Adrenal gland (tissue), 12 donors: ENCODE results near the gene TOR2A. TPM values are rescaled to one million over a fixed set of nuclear protein-coding genes. Genes with fewer than 3 reads are reported as not detected.

Source experiments
- DNase-seq, 7 donors: peaks; one replicate each; pipeline ENCODE4 v3.0.0-alpha.2; 2019 to 2020
- H3K27ac ChIP-seq, 5 donors: fragments of 200-600 bp; sonication (generic) in 4 of 5; 1 replicate in 3 of 5; 2 replicates in 2 of 5; pipeline versions ENCODE4 v1.5.1 to v1.8.0; 2016 to 2020; ENCODE audit warnings: mild to moderate bottlenecking in 1 of 5
- H3K27me3 ChIP-seq: fragments of 200-600 bp; 2 replicates; pipeline ENCODE4 v1.8.0; 2021
- H3K36me3 ChIP-seq, 2 donors: fragments of 200-600 bp; replicated peaks in 1 of 2; 1 replicate in 1 of 2; 2 replicates in 1 of 2; pipeline versions ENCODE4 v1.5.1 to v1.8.0; 2018 to 2022
- H3K4me1 ChIP-seq, 2 donors: fragments of 200-600 bp; replicated peaks in 1 of 2; 1 replicate in 1 of 2; 2 replicates in 1 of 2; pipeline versions ENCODE4 v1.5.1 to v1.8.0; 2018 to 2021
- H3K4me3 ChIP-seq, 4 donors: fragments of 200-600 bp; sonication (generic) in 3 of 4; one replicate each; pipeline ENCODE4 v1.5.1; 2016 to 2018
- H3K9me3 ChIP-seq, 3 donors: fragments of 200-600 bp; sonication (generic) in 1 of 3; replicated peaks in 1 of 3; 1 replicate in 2 of 3; 2 replicates in 1 of 3; pipeline versions ENCODE4 v1.5.1 to v1.8.0; 2016 to 2021
- CTCF ChIP-seq, 6 experiments: fragments of 450-650 bp in 4 of 6; fragments of 200-600 bp in 2 of 6; sonication (generic) in 1 of 6; IDR thresholded peaks; 1 replicate in 5 of 6; 2 replicates in 1 of 6; pipeline versions ENCODE4 v1.5.1 to v1.8.0; 2016 to 2021; ENCODE audit warnings: antibody characterized with exemption in 6 of 6, mild to moderate bottlenecking in 2 of 6, moderate library complexity in 1 of 6
- POLR2A ChIP-seq, 2 donors: fragments of 450-650 bp; IDR thresholded peaks; one replicate each; pipeline ENCODE4 v1.6.1; 2017; ENCODE audit warnings: antibody characterized with exemption in 2 of 2, mild to moderate bottlenecking in 2 of 2, moderate library complexity in 1 of 2
- WGBS, 4 donors: extraction: QIAGEN DNeasy Blood & Tissue Kit in 2 of 4; methylation state at CpG; one replicate each; pipeline versions ENCODE4 v1.1.5 to v1.1.7; 2013 to 2017; 5-methylcytosine and 5-hydroxymethylcytosine counted together
- intact Hi-C, 2 donors: fragments of 100-400 bp; cut with DNase I; formaldehyde crosslinking; loops; one replicate each; pipeline versions ENCODE4 v1.14.1 to v1.15.0; 2022 to 2023
- polyA plus RNA-seq, 3 donors: library from polyadenylated mRNA; stranded (reverse); fragments of 200-250 nt in 2 of 3; fragments of 350-450 nt in 1 of 3; fragmentation: Illumina TruSeq in 1 of 3; extraction: RNeasy Lipid Tissue Mini Kit (QIAGEN cat#74804) in 1 of 3; gene quantifications; one replicate each; pipeline ENCODE4 v1.2.3, GENCODE V29; 2013 to 2014
- total RNA-seq, 9 donors: library from RNA; depleted of rRNA in 4 of 9; stranded (reverse); fragments of >200 nt in 4 of 9; fragments of 120-200 nt in 1 of 9; fragmentation: NEBNext Ultra II Directional in 1 of 9; extraction: Animal tissue kit (Norgen Biotek cat#: 25700) in 1 of 9; gene quantifications; one replicate each; pipeline versions ENCODE4 v1.1.0 to v1.2.4, GENCODE V29; 2013 to 2023
- donor health status: healthy with polysubstance abuse.
- donor health status: Bipolar disorder and iron deficiency.
- donor health status: DM: yes; HTN: yes; CAD: no.
- donor health status: DM: no; HTN: no; CAD: no.
- donor health status: DM: no; HTN: no; CAD: no.
- donor health status: DM: yes; HTN: yes; CAD: no.

The TOR2A gene
- total and polyA plus RNA-seq, 12 donors = 4.3 to 30.6 (median 16.3) TPM

GRCh38 chr9:127733614-127734013 is 1.5 kb downstream of the TOR2A start:
- peaks cover 6 to 13% of the 10 kb centered on the region in 2 donors for H3K4me1 ChIP-seq
- no peak for DNase-seq
- peaks cover 0 to 20% of the 10 kb centered on the region in 2 donors for H3K36me3 ChIP-seq
- 64 to 91% (median 79%) methylated on average over 2 of the region's 2 CpGs for WGBS, 4 donors
- no peak overlapping the region for H3K4me3 ChIP-seq
- no peak overlapping the region for H3K27ac ChIP-seq
- TF ChIP-seq CTCF (IDR thresholded peaks at IDR 0.05) = no peak
- TF ChIP-seq POLR2A (IDR thresholded peaks at IDR 0.05) = no peak
- H3K9me3 ChIP-seq = no peaks in the 10 kb centered on the region
- H3K27me3 ChIP-seq = no peaks in the 10 kb centered on the region
- intact Hi-C loops = loop anchor here (2.0 to 10.0 kb wide), 4 partner anchors 141 to 229 kb away; no protein-coding TSS in a partner anchor

- Histone ChIP-seq H3K36me3 (peaks cover 0 to 20% of the 10 kb centered on the region in 2 donors), H3K9me3 (no peaks in the 10 kb centered on the region), H3K27me3 (no peaks in the 10 kb centered on the region), H3K4me3 (no peak overlapping the region), H3K4me1 (peaks cover 6 to 13% of the 10 kb centered on the region in 2 donors), H3K27ac (no peak overlapping the region)
- TF ChIP-seq POLR2A (IDR thresholded peaks at IDR 0.05) = no peak
- no peak for TF ChIP-seq CTCF (IDR thresholded peaks at IDR 0.05)
- WGBS, 4 donors = 87 to 96% (median 95%) methylated on average over 3 to 21 of the region's 21 CpGs
- intact Hi-C loops = loop anchor here (5.0 to 10.0 kb wide), 3 partner anchors 140 to 228 kb away; no protein-coding TSS in a partner anchor
- no peak for DNase-seq
Measured at GRCh38 chr9:127732444-127732843, 2.6 kb downstream of the TOR2A start.

- H3K4me1 ChIP-seq = peaks cover 6 to 13% of the 10 kb centered on the region in 2 donors
- no peaks in the 10 kb centered on the region for H3K27me3 ChIP-seq
- no peak overlapping the region for H3K4me3 ChIP-seq
- H3K27ac ChIP-seq = no peak overlapping the region
- no peak for DNase-seq
- intact Hi-C loops = loop anchor here (5.0 to 10.0 kb wide), 3 partner anchors 140 to 227 kb away; no protein-coding TSS in a partner anchor
- TF ChIP-seq POLR2A (IDR thresholded peaks at IDR 0.05) (no peak), CTCF (IDR thresholded peaks at IDR 0.05) (no peak)
- H3K9me3 ChIP-seq = no peaks in the 10 kb centered on the region
- whole genome bisulfite sequencing, 4 donors = 72 to 89% (median 83%) methylated on average over 12 to 16 of the region's 16 CpGs
- H3K36me3 ChIP-seq = peaks cover 0 to 20% of the 10 kb centered on the region in 2 donors
Measured at GRCh38 chr9:127731938-127732337, 3.2 kb downstream of the TOR2A start.

- Histone ChIP-seq H3K36me3 (peaks cover 0 to 20% of the 10 kb centered on the region in 2 donors), H3K4me3 (no peak overlapping the region), H3K4me1 (peaks cover 6 to 13% of the 10 kb centered on the region in 2 donors), H3K27me3 (no peaks in the 10 kb centered on the region), H3K9me3 (no peaks in the 10 kb centered on the region), H3K27ac (peak overlapping the region in 2 of 5 donors; percentile 18 to 54)
- TF ChIP-seq CTCF (IDR thresholded peaks at IDR 0.05) (no peak), POLR2A (IDR thresholded peaks at IDR 0.05) (no peak)
- intact Hi-C loops = loop anchor here (5.0 to 10.0 kb wide), 3 partner anchors 139 to 226 kb away; no protein-coding TSS in a partner anchor
- WGBS, 4 donors = 46 to 58% (median 50%) methylated on average over 3 to 9 of the region's 9 CpGs
- DNase-seq = peak in 3 of 7 donors; percentile 55 to 60 (median 57)
Measured at GRCh38 chr9:127730799-127731410, 4.2 kb downstream of the TOR2A start.
